GM12878 (cell line): ENCODE data around the gene ARVCF. TPM values are rescaled to one million over a fixed set of nuclear protein-coding genes. Genes with fewer than 3 reads are reported as not detected.

ENCODE experiments used
- ATAC-seq: fragments of 200-7000 bp; cut with Tn5 transposase; 3 replicates; pipeline ENCODE4 v1.9.1; 2020; ENCODE audit warnings: mild to moderate bottlenecking, moderate library complexity
- BruUV-seq: library from RNA; stranded (reverse); fragments of 400-500 nt; replicated peaks from 2 replicates; lab custom pipeline; 2021; lab: Mats Ljungman, UMichigan
- CTCF ChIA-PET: fragments of 300-600 bp; sonication (Branson Sonifier 250); formaldehyde crosslinking; extraction: SDS; loops from one replicate; lab custom pipeline; 2021; ENCODE audit warnings: inconsistent platforms; lab: Yijun Ruan, JAX
- POLR2A ChIA-PET: fragments of 350-600 bp; formaldehyde crosslinking; extraction: SDS; loops from one replicate; lab custom pipeline; 2021; ENCODE audit warnings: inconsistent platforms; lab: Charles Lee
- RAD21 ChIA-PET: fragments of 300-600 bp; sonication (Branson Sonifier 250); formaldehyde crosslinking; loops from one replicate; lab custom pipeline; 2023; ENCODE audit warnings: antibody characterized with exemption; ENCODE audit not compliant: unreplicated experiment; lab: Charles Lee
- SMC1A ChIA-PET: fragments of 300-600 bp; sonication (Branson Sonifier 250); formaldehyde crosslinking; loops from one replicate; lab custom pipeline; 2023; ENCODE audit not compliant: unreplicated experiment, uncharacterized antibody; lab: Charles Lee
- DNase-seq: peaks from one replicate; pipeline ENCODE4 v3.0.0-alpha.2; 2011; ENCODE audit warnings: low read depth, low spot score
- FAIRE-seq: peaks from 3 replicates; lab custom pipeline; 2011; peaks lifted over from hg19 to GRCh38; lab: Jason Lieb, UNC
- H2AFZ ChIP-seq: 2 replicates; pipeline ENCODE4 v1.6.0; 2011; ENCODE audit warnings: low read depth, low read length, control low read depth; ENCODE audit not compliant: control insufficient read depth
- H3K27ac ChIP-seq: 2 replicates; pipeline ENCODE4 v1.5.1; 2011; ENCODE audit warnings: control low read depth; ENCODE audit not compliant: control insufficient read depth, insufficient read depth
- H3K27me3 ChIP-seq, 2 experiments: replicated peaks in 1 of 2; 2 replicates each; pipeline versions ENCODE4 v1.6.0 to v1.6.1; 2011; ENCODE audit warnings: low read length in 1 of 2; ENCODE audit not compliant: control insufficient read depth in 2 of 2, insufficient read depth in 2 of 2
- H3K36me3 ChIP-seq, 2 experiments: 2 replicates each; pipeline ENCODE4 v1.5.1; 2011; ENCODE audit warnings: low read length in 1 of 2; ENCODE audit not compliant: control insufficient read depth in 2 of 2, insufficient read depth in 2 of 2
- H3K4me1 ChIP-seq: 2 replicates; pipeline ENCODE4 v1.6.1; 2011; ENCODE audit warnings: mild to moderate bottlenecking, low read length, moderate library complexity, mixed read lengths; ENCODE audit not compliant: control insufficient read depth, insufficient read depth
- H3K4me2 ChIP-seq: 2 replicates; pipeline ENCODE4 v1.6.0; 2011; ENCODE audit warnings: control low read depth; ENCODE audit not compliant: control insufficient read depth, insufficient read depth
- H3K4me3 ChIP-seq: fragments of 200-600 bp; sonication (generic); 2 replicates; pipeline ENCODE4 v1.5.1; 2016
- H3K79me2 ChIP-seq: 2 replicates; pipeline ENCODE4 v1.6.0; 2011; ENCODE audit warnings: low read length; ENCODE audit not compliant: control insufficient read depth, insufficient read depth
- H3K9ac ChIP-seq: 2 replicates; pipeline ENCODE4 v1.8.0; 2011; ENCODE audit warnings: low read length, control low read depth, mixed read lengths; ENCODE audit not compliant: control insufficient read depth, insufficient read depth
- H3K9me3 ChIP-seq: replicated peaks from 3 replicates; pipeline ENCODE4 v1.5.1; 2011; ENCODE audit warnings: mild to moderate bottlenecking, low read length; ENCODE audit not compliant: control insufficient read depth, insufficient read depth
- H4K20me1 ChIP-seq: 2 replicates; pipeline ENCODE4 v1.6.0; 2011; ENCODE audit not compliant: control insufficient read depth, insufficient read depth
- ASH2L ChIP-seq: fragments of 300-600, 200-600 bp; sonication (generic); IDR thresholded peaks from 2 replicates; pipeline ENCODE4 v1.6.1; 2017; ENCODE audit warnings: low read depth, mild to moderate bottlenecking, borderline replicate concordance
- CHD4 ChIP-seq: fragments of 200-600 bp; sonication (generic); IDR thresholded peaks from 2 replicates; pipeline ENCODE4 v1.6.1; 2016; ENCODE audit warnings: mild to moderate bottlenecking
- CREB1 ChIP-seq: IDR thresholded peaks from 2 replicates; pipeline ENCODE4 v1.6.1; 2012; ENCODE audit warnings: low read depth, mild to moderate bottlenecking, inconsistent platforms
- DPF2 ChIP-seq: fragments of 450-650 bp; IDR thresholded peaks from 2 replicates; pipeline ENCODE4 v1.6.1; 2017; ENCODE audit warnings: mild to moderate bottlenecking
- FOS ChIP-seq: IDR thresholded peaks from 3 replicates; pipeline ENCODE4 v1.6.1; 2011; ENCODE audit warnings: borderline replicate concordance; ENCODE audit not compliant: insufficient read length; ENCODE audit errors: extremely low read depth
- NBN ChIP-seq: fragments of 450-650 bp; IDR thresholded peaks from 2 replicates; pipeline ENCODE4 v1.6.1; 2016
- NFXL1 ChIP-seq: fragments of 450-650 bp; IDR thresholded peaks from 2 replicates; pipeline ENCODE4 v1.6.1; 2017; ENCODE audit warnings: antibody characterized with exemption, mild to moderate bottlenecking, borderline replicate concordance
- SUPT20H ChIP-seq: IDR thresholded peaks from 2 replicates; pipeline ENCODE4 v1.6.1; 2011; ENCODE audit warnings: low read depth, mild to moderate bottlenecking, low read length, moderate library complexity, borderline replicate concordance; ENCODE audit not compliant: control insufficient read depth
- ZBED1 ChIP-seq: IDR thresholded peaks from 2 replicates; pipeline ENCODE4 v1.6.1; 2016; ENCODE audit warnings: borderline replicate concordance
- WGBS: methylation state at CpG from one replicate; pipeline ENCODE4 v1.1.6; 2016; ENCODE audit warnings: low lambda C conversion rate; ENCODE audit not compliant: insufficient replicate concordance, insufficient coverage; ENCODE audit errors: missing lambda C conversion rate; 5-methylcytosine and 5-hydroxymethylcytosine counted together
- in situ Hi-C: fragments of 300-500 bp; cut with MboI; formaldehyde crosslinking; loops from 9 replicates; pipeline ENCODE4 v1.14.3; 2018; ENCODE audit warnings: mixed read lengths
- intact Hi-C: fragments of 100-400 bp; cut with micrococcal nuclease; formaldehyde crosslinking; loops from one replicate; pipeline ENCODE4 v1.14.2; 2022; ENCODE audit not compliant: unreplicated experiment
- polyA plus RNA-seq, 11 experiments: library from polyadenylated mRNA; depleted of rRNA in 4 of 11; unstranded in 6 of 11; stranded (reverse) in 5 of 11; fragments of >200 nt; fragmentation: Nextera tagmentation in 4 of 11; fragmentation: Illumina TruSeq in 1 of 11; extraction: Ambion mirVana in 4 of 11; extraction: Trizol in 1 of 11; gene quantifications; 1 replicate in 1 of 11; 2 replicates in 10 of 11; pipeline versions ENCODE4 v1.2.1 to v1.2.3, GENCODE V29; 2011 to 2016; ENCODE audit warnings: inconsistent platforms in 2 of 11, missing spikeins in 2 of 11, low read depth in 1 of 11
- total RNA-seq, 4 experiments: library from RNA; depleted of rRNA in 3 of 4; stranded (reverse); fragments of >200 nt in 3 of 4; fragmentation: Illumina TruSeq in 1 of 4; extraction: Trizol in 1 of 4; gene quantifications; 2 replicates each; pipeline versions ENCODE4 v1.2.1 to v1.2.3, GENCODE V29; 2013 to 2021
- TF ChIP-seq, protein P1 (sequence below): IDR thresholded peaks from 2 replicates; pipeline ENCODE4 v1.6.1; 2012; ENCODE audit warnings: low read length, inconsistent platforms

Gene ARVCF
- total and polyA plus RNA-seq, 10 of the 15 experiments (the other 5 are each of a cell fraction or from before 2014, with no cell fraction given): 0.13 to 1.9 (median 1.0) TPM; not detected in 2

DNA sequence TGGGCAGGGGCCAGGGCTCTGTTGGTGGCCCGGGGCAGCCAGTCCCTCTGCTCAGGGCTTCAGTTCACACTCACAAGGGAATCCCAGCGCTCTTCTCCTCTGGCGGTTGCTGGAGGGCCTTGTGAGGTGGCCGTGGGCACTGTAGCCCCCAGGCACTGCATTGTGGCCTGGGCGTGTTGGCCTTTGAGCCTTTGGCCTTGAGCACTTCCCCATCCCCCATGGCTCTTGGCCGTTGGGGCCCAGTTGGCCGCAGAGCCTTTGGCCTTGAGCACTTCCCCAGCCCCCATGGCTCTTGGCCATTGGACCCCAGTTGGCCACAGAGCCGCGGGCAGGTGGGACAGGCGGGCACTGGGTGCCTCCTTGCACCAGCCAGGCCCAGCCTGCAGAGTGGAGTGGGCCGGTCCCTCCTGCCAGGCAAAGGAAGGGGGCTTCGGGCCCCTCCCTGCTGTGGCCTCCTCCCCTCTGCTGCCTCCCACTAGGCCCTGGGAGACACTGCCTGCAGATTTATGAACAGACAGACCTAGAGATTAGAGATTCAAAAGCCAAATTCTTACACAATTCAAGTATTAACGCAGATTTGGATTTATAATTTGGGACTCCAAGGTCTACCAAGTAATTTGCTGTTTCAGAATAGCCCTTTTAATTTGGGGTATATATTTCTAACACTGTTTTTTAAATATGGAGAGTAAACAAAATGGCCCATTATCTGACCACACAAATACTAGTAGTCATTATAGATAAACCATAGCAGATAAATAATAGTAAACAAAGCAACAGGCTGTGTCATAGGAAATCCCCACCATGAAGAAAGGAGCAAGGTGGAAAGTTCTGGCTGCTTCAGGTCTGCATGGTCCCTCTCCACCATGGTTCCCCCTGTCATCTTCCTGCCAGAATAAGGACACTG, 56.8 kb downstream of the ARVCF start:
- no peak overlapping the region for H3K4me3 ChIP-seq
- H3K4me1 ChIP-seq: no peaks in the 10 kb centered on the region; the same call in 1 of the 2 replicates
- ChIA-PET POLR2A (no interaction called here), RAD21 (no interaction called here), SMC1A (no interaction called here), CTCF (interaction anchor here (1.0 kb wide), 2 partner anchors 12 to 230 kb away, joined by 4 read pairs; no protein-coding TSS in a partner anchor)
- H3K36me3 ChIP-seq: peaks cover 0 to 3% of the 10 kb centered on the region in 2 experiments; a peak in 2 of 4 replicates
- no TSS peak for BruUV-seq
- no peaks in the 10 kb centered on the region for H3K9me3 ChIP-seq
- intact Hi-C loops (no loop called here), in situ Hi-C loops (no loop called here)
- no peak for DNase-seq
- H3K27me3 ChIP-seq: no peaks in the 10 kb centered on the region
- H3K79me2 ChIP-seq: no peaks in the 10 kb centered on the region
- H2AFZ ChIP-seq: no peak overlapping the region
- TF ChIP-seq FOS: no peak
- no peak for TF ChIP-seq SUPT20H
- no peak for TF ChIP-seq CREB1
- TF ChIP-seq NFXL1: no peak
- TF ChIP-seq, protein P1, sequence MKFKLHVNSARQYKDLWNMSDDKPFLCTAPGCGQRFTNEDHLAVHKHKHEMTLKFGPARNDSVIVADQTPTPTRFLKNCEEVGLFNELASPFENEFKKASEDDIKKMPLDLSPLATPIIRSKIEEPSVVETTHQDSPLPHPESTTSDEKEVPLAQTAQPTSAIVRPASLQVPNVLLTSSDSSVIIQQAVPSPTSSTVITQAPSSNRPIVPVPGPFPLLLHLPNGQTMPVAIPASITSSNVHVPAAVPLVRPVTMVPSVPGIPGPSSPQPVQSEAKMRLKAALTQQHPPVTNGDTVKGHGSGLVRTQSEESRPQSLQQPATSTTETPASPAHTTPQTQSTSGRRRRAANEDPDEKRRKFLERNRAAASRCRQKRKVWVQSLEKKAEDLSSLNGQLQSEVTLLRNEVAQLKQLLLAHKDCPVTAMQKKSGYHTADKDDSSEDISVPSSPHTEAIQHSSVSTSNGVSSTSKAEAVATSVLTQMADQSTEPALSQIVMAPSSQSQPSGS: no peak
- TF ChIP-seq CHD4: no peak
- TF ChIP-seq DPF2: no peak
- TF ChIP-seq NBN: no peak
- no peak for TF ChIP-seq ASH2L
- TF ChIP-seq ZBED1: no peak
- no peak for FAIRE-seq
- ATAC-seq: no peak; the same call in 2 of the 3 replicates
- 85% methylated on average over 10 of the region's 13 CpGs for whole genome bisulfite sequencing
- no peak overlapping the region for H3K27ac ChIP-seq
- no peaks in the 10 kb centered on the region for H4K20me1 ChIP-seq
- no peak overlapping the region for H3K4me2 ChIP-seq
- no peak overlapping the region for H3K9ac ChIP-seq
